ENCODE results near the gene CHAC1. TPM values are rescaled to one million over a fixed set of nuclear protein-coding genes. Genes with fewer than 3 reads are reported as not detected.

Gene CHAC1
- total RNA-seq, 1 experiment from 2014 or later: 49.4 TPM

DNA sequence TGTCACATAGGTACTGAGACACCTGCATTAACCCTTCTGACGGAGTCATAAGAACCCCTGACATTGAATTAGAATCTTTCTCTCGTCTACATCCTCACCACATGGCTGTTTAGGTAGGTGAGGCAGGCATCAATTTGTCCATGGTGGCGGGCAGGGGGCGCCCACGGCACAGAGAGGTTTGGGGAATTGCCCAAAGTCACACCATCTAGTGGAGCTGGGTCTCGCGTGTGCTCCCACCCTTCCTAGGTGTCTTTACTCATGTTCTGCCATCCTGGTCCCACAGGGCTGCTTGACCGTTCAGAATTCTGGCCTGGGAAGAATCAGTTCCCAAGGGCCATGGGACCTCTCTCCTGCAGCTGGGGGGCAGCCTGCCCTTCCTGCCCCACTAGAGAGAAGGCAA lies 38.8 kb upstream of the CHAC1 start:
- ChIA-PET CTCF (interaction anchor here (0.7 to 1.0 kb wide), 2 partner anchors 9 to 55 kb away, joined by 3 to 5 read pairs; no protein-coding TSS in a partner anchor), POLR2A (no interaction called here)
- peaks cover 7% of the 10 kb centered on the region for H3K4me1 Mint-ChIP-seq (ENCODE audit: insufficient read depth, unreplicated experiment)
- no peaks in the 10 kb centered on the region for H3K27me3 Mint-ChIP-seq (ENCODE audit: insufficient read depth, unreplicated experiment)
- BruUV-seq (replicated peaks): no TSS peak
- H3K36me3 Mint-ChIP-seq (ENCODE audit: insufficient read depth, unreplicated experiment): no peaks in the 10 kb centered on the region
- H3K9me3 Mint-ChIP-seq (ENCODE audit: unreplicated experiment): no peaks in the 10 kb centered on the region
- TF ChIP-seq, protein P1, sequence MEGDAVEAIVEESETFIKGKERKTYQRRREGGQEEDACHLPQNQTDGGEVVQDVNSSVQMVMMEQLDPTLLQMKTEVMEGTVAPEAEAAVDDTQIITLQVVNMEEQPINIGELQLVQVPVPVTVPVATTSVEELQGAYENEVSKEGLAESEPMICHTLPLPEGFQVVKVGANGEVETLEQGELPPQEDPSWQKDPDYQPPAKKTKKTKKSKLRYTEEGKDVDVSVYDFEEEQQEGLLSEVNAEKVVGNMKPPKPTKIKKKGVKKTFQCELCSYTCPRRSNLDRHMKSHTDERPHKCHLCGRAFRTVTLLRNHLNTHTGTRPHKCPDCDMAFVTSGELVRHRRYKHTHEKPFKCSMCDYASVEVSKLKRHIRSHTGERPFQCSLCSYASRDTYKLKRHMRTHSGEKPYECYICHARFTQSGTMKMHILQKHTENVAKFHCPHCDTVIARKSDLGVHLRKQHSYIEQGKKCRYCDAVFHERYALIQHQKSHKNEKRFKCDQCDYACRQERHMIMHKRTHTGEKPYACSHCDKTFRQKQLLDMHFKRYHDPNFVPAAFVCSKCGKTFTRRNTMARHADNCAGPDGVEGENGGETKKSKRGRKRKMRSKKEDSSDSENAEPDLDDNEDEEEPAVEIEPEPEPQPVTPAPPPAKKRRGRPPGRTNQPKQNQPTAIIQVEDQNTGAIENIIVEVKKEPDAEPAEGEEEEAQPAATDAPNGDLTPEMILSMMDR (IDR thresholded peaks at IDR 0.05; ENCODE audit: unreplicated experiment): no peak
- intact Hi-C loops (cut with micrococcal nuclease): no loop called here
- H3K27ac Mint-ChIP-seq (ENCODE audit: low read depth, unreplicated experiment): no peak overlapping the region
- H3K4me3 Mint-ChIP-seq (ENCODE audit: unreplicated experiment): no peak overlapping the region
- DNase-seq (ENCODE audit: unreplicated experiment): no peak

DNA sequence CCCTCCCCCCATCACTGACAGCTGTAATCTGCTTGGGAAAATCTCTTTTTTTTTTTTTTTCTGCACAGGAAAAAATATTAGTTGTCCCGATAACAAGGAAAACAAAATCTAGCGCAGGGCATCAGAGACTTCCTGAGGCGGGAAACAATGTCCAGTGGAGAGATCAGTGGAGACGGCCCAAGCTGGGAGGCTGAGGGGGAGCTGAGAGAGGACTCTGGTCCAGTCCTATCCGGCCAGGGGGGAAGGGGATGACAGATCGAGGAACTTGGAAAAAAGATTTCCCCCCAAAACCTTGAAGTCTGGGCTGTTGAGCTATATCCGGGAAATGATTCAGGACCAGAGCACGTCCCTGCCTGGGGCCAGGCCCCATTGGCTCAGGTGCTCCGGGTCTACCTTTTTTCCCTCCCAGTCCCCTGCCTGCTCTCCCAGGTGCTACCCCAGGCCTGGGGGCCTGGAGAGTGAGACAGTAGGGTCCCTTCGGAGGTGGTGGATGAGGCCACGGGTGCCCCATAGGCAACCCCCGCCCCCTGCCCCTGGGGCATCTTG lies 38.1 kb upstream of the CHAC1 start:
- BruUV-seq (replicated peaks): no TSS peak
- H3K4me1 Mint-ChIP-seq (ENCODE audit: insufficient read depth, unreplicated experiment): no peaks in the 10 kb centered on the region
- TF ChIP-seq, protein P1 (IDR thresholded peaks at IDR 0.05; ENCODE audit: unreplicated experiment): no peak
- CTCF ChIA-PET: interaction anchor here (0.6 to 1.9 kb wide), 6 partner anchors 9 to 390 kb away, joined by 3 to 9 read pairs (median 4); no protein-coding TSS in a partner anchor
- no peaks in the 10 kb centered on the region for H3K36me3 Mint-ChIP-seq (ENCODE audit: insufficient read depth, unreplicated experiment)
- POLR2A ChIA-PET: no interaction called here
- no peaks in the 10 kb centered on the region for H3K27me3 Mint-ChIP-seq (ENCODE audit: insufficient read depth, unreplicated experiment)
- H3K4me3 Mint-ChIP-seq (ENCODE audit: unreplicated experiment): no peak overlapping the region
- DNase-seq (ENCODE audit: unreplicated experiment): no peak
- intact Hi-C loops (cut with micrococcal nuclease): no loop called here
- no peak overlapping the region for H3K27ac Mint-ChIP-seq (ENCODE audit: low read depth, unreplicated experiment)
- H3K9me3 Mint-ChIP-seq (ENCODE audit: unreplicated experiment): no peaks in the 10 kb centered on the region

DNA sequence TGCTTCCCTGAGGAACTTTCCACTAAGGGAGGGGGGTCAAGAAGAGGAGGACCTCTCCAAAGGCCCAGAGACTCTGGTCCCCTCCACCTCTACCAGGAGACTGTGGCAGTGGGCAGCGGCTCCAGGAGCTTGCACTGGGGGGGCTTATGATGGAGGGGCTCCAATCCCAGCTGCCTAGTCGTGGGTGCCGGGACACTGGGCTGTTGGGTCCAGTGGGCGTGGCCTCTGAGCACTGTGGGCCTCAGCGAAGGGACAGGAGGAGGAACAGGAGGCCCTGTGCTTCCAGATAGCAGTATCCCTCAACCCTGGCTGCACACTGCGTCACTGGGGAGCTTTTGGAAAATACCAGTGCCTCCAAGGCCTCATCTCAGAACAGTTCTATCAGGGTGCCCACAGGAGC lies 37.6 kb upstream of the CHAC1 start:
- Mint-ChIP-seq H3K27me3 (ENCODE audit: insufficient read depth, unreplicated experiment) (no peaks in the 10 kb centered on the region), H3K36me3 (ENCODE audit: insufficient read depth, unreplicated experiment) (no peaks in the 10 kb centered on the region), H3K4me3 (ENCODE audit: unreplicated experiment) (no peak overlapping the region), H3K9me3 (ENCODE audit: unreplicated experiment) (no peaks in the 10 kb centered on the region), H3K27ac (ENCODE audit: low read depth, unreplicated experiment) (no peak overlapping the region), H3K4me1 (ENCODE audit: insufficient read depth, unreplicated experiment) (no peaks in the 10 kb centered on the region)
- intact Hi-C loops (cut with micrococcal nuclease): no loop called here
- no peak for DNase-seq (ENCODE audit: unreplicated experiment)
- TF ChIP-seq, protein P1 (IDR thresholded peaks at IDR 0.05; ENCODE audit: unreplicated experiment): no peak
- no TSS peak for BruUV-seq (replicated peaks)
- POLR2A ChIA-PET: no interaction called here
- CTCF ChIA-PET: interaction anchor here (0.6 to 1.9 kb wide), 5 partner anchors 10 to 390 kb away, joined by 3 to 9 read pairs (median 4); no protein-coding TSS in a partner anchor

DNA sequence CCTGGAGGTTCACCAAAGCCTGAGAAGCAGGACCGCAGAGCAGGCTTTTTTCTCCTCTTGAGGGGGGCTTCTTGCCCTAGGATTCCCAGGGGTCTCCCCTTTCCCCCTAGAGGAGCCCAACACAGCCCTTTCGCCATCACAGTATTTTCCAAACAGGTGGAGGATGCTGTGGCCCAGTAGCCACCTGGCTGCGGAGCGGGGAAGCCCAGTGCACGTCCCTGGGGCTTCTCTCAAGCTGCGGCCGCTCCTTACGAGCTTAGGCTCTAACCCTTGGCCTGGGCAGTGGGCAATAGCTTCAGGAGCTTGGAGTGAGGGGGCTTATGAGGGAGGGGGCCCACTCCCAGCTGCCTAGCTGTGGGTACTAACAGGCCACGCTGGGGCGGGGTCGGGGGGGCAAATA lies 35.7 kb upstream of the CHAC1 start:
- DNase-seq (ENCODE audit: unreplicated experiment): no peak
- H3K9me3 Mint-ChIP-seq (ENCODE audit: unreplicated experiment): no peaks in the 10 kb centered on the region
- POLR2A ChIA-PET: no interaction called here
- BruUV-seq (replicated peaks): no TSS peak
- H3K27me3 Mint-ChIP-seq (ENCODE audit: insufficient read depth, unreplicated experiment): no peaks in the 10 kb centered on the region
- H3K4me1 Mint-ChIP-seq (ENCODE audit: insufficient read depth, unreplicated experiment): no peaks in the 10 kb centered on the region
- TF ChIP-seq, protein P1 (IDR thresholded peaks at IDR 0.05; ENCODE audit: unreplicated experiment): no peak
- intact Hi-C loops (cut with micrococcal nuclease): no loop called here
- H3K36me3 Mint-ChIP-seq (ENCODE audit: insufficient read depth, unreplicated experiment): no peaks in the 10 kb centered on the region
- no peak overlapping the region for H3K4me3 Mint-ChIP-seq (ENCODE audit: unreplicated experiment)
- CTCF ChIA-PET: interaction anchor here (0.6 kb wide), 1 partner anchor 32 kb away, joined by 3 read pairs; no protein-coding TSS in a partner anchor
- no peak overlapping the region for H3K27ac Mint-ChIP-seq (ENCODE audit: low read depth, unreplicated experiment)

Data from MCF 10A (cell line).